Smooth muscle cell (in vitro differentiated cells): ENCODE data around the gene SLC66A3. TPM values are rescaled to one million over a fixed set of nuclear protein-coding genes. Genes with fewer than 3 reads are reported as not detected.

ENCODE experiments used
- DNase-seq: peaks from one replicate; lab custom pipeline; 2025; ENCODE audit not compliant: unreplicated experiment; lab: John Stamatoyannopoulos, UW
- H2AFZ ChIP-seq: fragments of 200-600 bp; sonication (generic); 2 replicates; pipeline ENCODE4 v1.6.0; 2016; ENCODE audit warnings: antibody characterized with exemption, low read depth, mild to moderate bottlenecking
- H3F3A ChIP-seq: fragments of 200-600 bp; sonication (generic); 2 replicates; pipeline ENCODE4 v1.6.0; 2017; ENCODE audit warnings: antibody characterized with exemption, low read depth
- H3K27ac ChIP-seq: fragments of 200-600 bp; sonication (generic); 2 replicates; pipeline ENCODE4 v1.5.1; 2016; ENCODE audit warnings: low read depth, mild to moderate bottlenecking
- H3K27me3 ChIP-seq: fragments of 200-600 bp; sonication (generic); 2 replicates; pipeline ENCODE4 v1.6.1; 2016; ENCODE audit warnings: low read depth, mild to moderate bottlenecking
- H3K36me3 ChIP-seq: fragments of 200-600 bp; sonication (generic); 2 replicates; pipeline ENCODE4 v1.5.1; 2016; ENCODE audit warnings: low read depth
- H3K4me1 ChIP-seq: fragments of 200-600 bp; sonication (generic); 2 replicates; pipeline ENCODE4 v1.5.1; 2016; ENCODE audit warnings: low read depth
- H3K4me2 ChIP-seq: fragments of 200-600 bp; sonication (generic); 2 replicates; pipeline ENCODE4 v1.6.0; 2016; ENCODE audit warnings: mild to moderate bottlenecking
- H3K4me3 ChIP-seq: fragments of 200-600 bp; sonication (generic); 2 replicates; pipeline ENCODE4 v1.5.1; 2016; ENCODE audit warnings: mild to moderate bottlenecking
- H3K79me2 ChIP-seq: fragments of 200-600 bp; sonication (generic); 2 replicates; pipeline ENCODE4 v1.6.0; 2016; ENCODE audit warnings: low read depth, mild to moderate bottlenecking
- H3K9ac ChIP-seq: fragments of 200-600 bp; sonication (generic); 2 replicates; pipeline ENCODE4 v1.6.0; 2016; ENCODE audit warnings: low read depth
- H3K9me3 ChIP-seq: fragments of 200-600 bp; sonication (generic); replicated peaks from 2 replicates; pipeline ENCODE4 v1.5.1; 2016; ENCODE audit warnings: low read depth
- H4K20me1 ChIP-seq: fragments of 200-600 bp; sonication (generic); 2 replicates; pipeline ENCODE4 v1.6.0; 2016; ENCODE audit warnings: low read depth
- WGBS: methylation state at CpG from one replicate; pipeline ENCODE4 v1.1.7; 2016; ENCODE audit warnings: low lambda C conversion rate; 5-methylcytosine and 5-hydroxymethylcytosine counted together
- polyA plus RNA-seq: library from polyadenylated mRNA; unstranded; fragments of >200 nt; fragmentation: Nextera tagmentation; extraction: Ambion mirVana; gene quantifications from 2 replicates; pipeline ENCODE4 v1.2.1, GENCODE V29; 2016
- total RNA-seq: library from RNA; depleted of rRNA; stranded (reverse); fragments of >200 nt; gene quantifications from 2 replicates; pipeline ENCODE4 v1.2.3, GENCODE V29; 2014
- TF ChIP-seq, protein P1 (sequence below): fragments of 200-600 bp; sonication (generic); IDR thresholded peaks from 2 replicates; pipeline ENCODE4 v1.5.1; 2017; ENCODE audit warnings: borderline replicate concordance, mild to moderate bottlenecking, antibody characterized with exemption; ENCODE audit not compliant: insufficient read depth, poor library complexity, severe bottlenecking

The SLC66A3 gene
- total and polyA plus RNA-seq, 2 experiments from 2014 or later = 33.5 to 37.2 TPM

GRCh38 chr2:11117776-11118175 lies 37.5 kb upstream of the SLC66A3 start:
- Histone ChIP-seq H3K79me2 (no peaks in the 10 kb centered on the region), H2AFZ (no peak overlapping the region), H3F3A (no peaks in the 10 kb centered on the region), H3K4me1 (no peaks in the 10 kb centered on the region), H3K9ac (no peak overlapping the region), H3K36me3 (no peaks in the 10 kb centered on the region), H3K27me3 (no peaks in the 10 kb centered on the region), H3K4me3 (no peak overlapping the region), H3K9me3 (no peaks in the 10 kb centered on the region), H3K27ac (no peak overlapping the region), H3K4me2 (no peak overlapping the region), H4K20me1 (no peaks in the 10 kb centered on the region)
- 92% methylated on average over 6 of the region's 6 CpGs for WGBS
- DNase-seq = no peak
- TF ChIP-seq, protein P1, sequence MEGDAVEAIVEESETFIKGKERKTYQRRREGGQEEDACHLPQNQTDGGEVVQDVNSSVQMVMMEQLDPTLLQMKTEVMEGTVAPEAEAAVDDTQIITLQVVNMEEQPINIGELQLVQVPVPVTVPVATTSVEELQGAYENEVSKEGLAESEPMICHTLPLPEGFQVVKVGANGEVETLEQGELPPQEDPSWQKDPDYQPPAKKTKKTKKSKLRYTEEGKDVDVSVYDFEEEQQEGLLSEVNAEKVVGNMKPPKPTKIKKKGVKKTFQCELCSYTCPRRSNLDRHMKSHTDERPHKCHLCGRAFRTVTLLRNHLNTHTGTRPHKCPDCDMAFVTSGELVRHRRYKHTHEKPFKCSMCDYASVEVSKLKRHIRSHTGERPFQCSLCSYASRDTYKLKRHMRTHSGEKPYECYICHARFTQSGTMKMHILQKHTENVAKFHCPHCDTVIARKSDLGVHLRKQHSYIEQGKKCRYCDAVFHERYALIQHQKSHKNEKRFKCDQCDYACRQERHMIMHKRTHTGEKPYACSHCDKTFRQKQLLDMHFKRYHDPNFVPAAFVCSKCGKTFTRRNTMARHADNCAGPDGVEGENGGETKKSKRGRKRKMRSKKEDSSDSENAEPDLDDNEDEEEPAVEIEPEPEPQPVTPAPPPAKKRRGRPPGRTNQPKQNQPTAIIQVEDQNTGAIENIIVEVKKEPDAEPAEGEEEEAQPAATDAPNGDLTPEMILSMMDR = no peak

GRCh38 chr2:11118761-11119160 lies 36.5 kb upstream of the SLC66A3 start:
- H3K27ac ChIP-seq = no peak overlapping the region
- no peak overlapping the region for H2AFZ ChIP-seq
- no peaks in the 10 kb centered on the region for H3K9me3 ChIP-seq
- no peaks in the 10 kb centered on the region for H4K20me1 ChIP-seq
- DNase-seq = no peak
- no peaks in the 10 kb centered on the region for H3F3A ChIP-seq
- no peak overlapping the region for H3K4me3 ChIP-seq
- TF ChIP-seq, protein P1 = no peak
- no peaks in the 10 kb centered on the region for H3K79me2 ChIP-seq
- H3K4me2 ChIP-seq = no peak overlapping the region
- H3K36me3 ChIP-seq = no peaks in the 10 kb centered on the region
- 67% methylated on average over 3 of the region's 3 CpGs for WGBS
- H3K9ac ChIP-seq = no peak overlapping the region
- H3K27me3 ChIP-seq = no peaks in the 10 kb centered on the region
- no peaks in the 10 kb centered on the region for H3K4me1 ChIP-seq

DNA sequence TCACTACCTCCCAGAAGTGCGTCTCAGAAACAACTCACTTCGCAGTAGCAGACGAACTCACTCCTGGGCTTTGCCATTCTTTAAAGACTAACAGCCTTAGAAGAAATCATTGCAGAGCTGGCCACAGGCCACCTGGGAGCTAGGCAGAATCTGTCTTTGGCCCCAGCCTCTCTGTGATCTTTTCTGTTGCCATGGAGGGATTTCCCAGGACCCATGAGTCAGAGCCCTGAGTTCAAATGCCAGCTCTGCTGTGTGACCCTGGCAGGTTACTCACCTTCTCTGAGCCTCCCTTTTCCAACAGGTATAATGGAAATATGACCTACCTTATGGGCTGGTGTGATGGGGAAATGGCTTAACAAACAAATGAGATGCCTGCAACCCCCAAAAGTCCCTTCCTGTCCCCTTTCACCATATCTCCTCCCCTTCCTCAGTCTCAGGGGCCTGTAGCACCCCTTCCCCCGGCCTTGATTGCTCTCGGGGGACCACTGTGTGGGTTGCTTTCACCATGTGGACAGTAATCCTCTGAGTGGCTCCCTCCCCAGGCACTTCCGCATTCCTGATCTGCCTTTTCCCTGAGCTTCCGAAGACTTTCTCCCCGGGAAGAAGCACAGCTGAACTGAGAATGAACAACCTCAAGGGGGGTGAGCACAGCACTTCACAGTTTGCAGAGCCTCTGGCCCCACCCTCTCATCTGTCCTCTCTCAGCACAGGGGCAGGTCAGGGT lies 34.0 kb upstream of the SLC66A3 start:
- no peak overlapping the region for H3K27ac ChIP-seq
- no peak overlapping the region for H2AFZ ChIP-seq
- no peaks in the 10 kb centered on the region for H3K36me3 ChIP-seq
- H4K20me1 ChIP-seq = no peaks in the 10 kb centered on the region
- H3K27me3 ChIP-seq = no peaks in the 10 kb centered on the region
- no peaks in the 10 kb centered on the region for H3K9me3 ChIP-seq
- H3K4me2 ChIP-seq = peak overlapping the region; percentile 38
- no peak overlapping the region for H3K4me3 ChIP-seq
- TF ChIP-seq, protein P1 = no peak
- H3F3A ChIP-seq = no peaks in the 10 kb centered on the region
- no peaks in the 10 kb centered on the region for H3K4me1 ChIP-seq
- no peak overlapping the region for H3K9ac ChIP-seq
- no peak for DNase-seq
- no peaks in the 10 kb centered on the region for H3K79me2 ChIP-seq
- 62% methylated on average over 8 of the region's 8 CpGs for WGBS

- Histone ChIP-seq H2AFZ (peak overlapping the region; percentile 25), H3K9ac (peak overlapping the region; percentile 42), H3K4me2 (peak overlapping the region; percentile 38), H4K20me1 (no peaks in the 10 kb centered on the region), H3K4me3 (no peak overlapping the region), H3K36me3 (no peaks in the 10 kb centered on the region), H3F3A (no peaks in the 10 kb centered on the region), H3K79me2 (no peaks in the 10 kb centered on the region), H3K27ac (peak overlapping the region; percentile 39), H3K27me3 (no peaks in the 10 kb centered on the region), H3K9me3 (no peaks in the 10 kb centered on the region), H3K4me1 (no peaks in the 10 kb centered on the region)
- TF ChIP-seq, protein P1 = no peak
- 90% methylated on average over 5 of the region's 7 CpGs for WGBS
- DNase-seq = no peak
Observed at GRCh38 chr2:11121823-11122155, 33.5 kb upstream of the SLC66A3 start.
